Measurements from ENCODE around the gene CRKL.
"Not testable (repeated sequence)": the region's sequence is repeated elsewhere in the genome, so short reads cannot be mapped to it uniquely, and the experiment has no call there.

The CRKL gene

DNA sequence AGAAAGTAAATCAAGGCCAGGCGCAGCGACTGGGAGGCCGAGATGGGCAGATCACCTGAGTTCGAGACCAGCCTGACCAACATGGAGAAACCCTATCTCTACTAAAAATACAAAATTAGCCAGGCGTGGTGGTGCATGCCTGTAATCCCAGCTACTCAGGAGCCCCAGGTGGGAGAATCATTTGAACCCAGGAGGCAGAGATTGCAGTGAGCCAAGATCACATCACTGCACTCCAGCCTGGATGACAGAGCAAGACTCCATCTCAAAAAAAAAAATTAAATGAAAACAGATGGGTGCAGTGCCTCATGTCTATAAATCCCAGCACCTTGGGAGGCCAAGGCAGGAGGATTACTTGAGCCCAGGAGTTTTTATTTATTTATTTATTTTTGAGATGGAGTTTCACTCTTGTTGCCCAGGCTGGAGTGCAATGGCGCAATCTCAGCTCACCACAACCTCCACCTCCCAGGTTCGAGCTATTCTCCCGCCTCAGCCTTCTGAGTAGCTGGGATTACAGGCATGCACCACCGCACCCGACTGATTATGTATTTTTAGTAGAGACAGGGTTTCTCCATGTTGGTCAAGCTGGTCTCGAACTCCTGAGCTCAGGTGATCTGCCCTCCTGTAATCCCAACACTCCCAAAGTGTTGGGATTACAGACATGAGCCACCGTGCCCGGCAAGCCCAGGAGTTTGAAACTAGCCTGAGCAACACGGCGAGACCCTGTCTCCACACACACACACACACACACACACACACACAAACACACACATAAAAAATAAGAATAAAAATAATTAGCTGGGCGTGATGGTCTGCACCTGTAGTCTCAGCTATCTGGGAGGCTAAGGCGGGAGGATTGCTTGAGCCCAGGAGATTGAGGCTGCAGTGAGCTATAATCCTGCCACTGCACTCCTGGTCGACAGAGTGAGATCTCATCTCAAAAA, 15.8 kb upstream of the CRKL start:
- not testable (repeated sequence) for DNase-seq

DNA sequence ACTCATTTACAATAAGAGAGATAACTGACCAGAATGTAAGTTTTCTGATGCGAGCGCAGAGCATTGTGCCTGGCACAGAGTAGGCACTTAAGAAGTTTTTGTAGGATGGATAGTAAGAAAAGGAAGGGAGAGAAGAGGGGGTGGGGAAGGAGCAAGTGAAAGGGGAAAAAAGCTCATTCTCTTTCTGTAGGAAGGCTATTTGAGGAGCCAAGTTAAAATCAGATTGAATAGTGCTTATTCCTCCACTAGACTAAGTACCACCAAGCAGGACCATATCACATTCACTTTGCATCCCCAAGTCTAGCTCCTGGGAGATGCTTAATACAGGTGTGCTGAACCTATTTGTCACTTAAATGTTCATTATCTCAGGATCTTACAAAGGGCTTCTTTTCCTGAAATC, 14.1 kb upstream of the CRKL start:
- no peak for DNase-seq

GRCh38 chr22:20904008-20904979, 12.9 kb upstream of the CRKL start:
- no peak for DNase-seq

DNA sequence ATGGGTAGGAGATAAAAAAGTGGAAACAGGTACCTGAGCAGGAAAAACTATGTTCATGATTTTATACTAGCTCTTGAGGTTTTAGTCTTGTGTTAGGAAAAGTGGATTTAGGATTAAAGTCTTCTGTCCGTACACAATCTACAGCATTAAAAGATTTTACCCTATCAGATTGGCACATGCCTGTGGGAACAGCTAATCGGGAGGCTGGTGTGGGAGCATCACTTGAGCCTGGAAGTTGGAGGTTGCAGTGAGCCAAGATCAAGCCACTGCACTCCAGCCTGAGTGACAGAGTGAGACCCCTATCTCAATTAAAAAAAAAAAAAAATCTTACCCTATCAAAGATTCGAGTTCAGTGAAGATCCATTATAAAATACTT, 12.2 kb upstream of the CRKL start:
- DNase-seq: no peak

DNA sequence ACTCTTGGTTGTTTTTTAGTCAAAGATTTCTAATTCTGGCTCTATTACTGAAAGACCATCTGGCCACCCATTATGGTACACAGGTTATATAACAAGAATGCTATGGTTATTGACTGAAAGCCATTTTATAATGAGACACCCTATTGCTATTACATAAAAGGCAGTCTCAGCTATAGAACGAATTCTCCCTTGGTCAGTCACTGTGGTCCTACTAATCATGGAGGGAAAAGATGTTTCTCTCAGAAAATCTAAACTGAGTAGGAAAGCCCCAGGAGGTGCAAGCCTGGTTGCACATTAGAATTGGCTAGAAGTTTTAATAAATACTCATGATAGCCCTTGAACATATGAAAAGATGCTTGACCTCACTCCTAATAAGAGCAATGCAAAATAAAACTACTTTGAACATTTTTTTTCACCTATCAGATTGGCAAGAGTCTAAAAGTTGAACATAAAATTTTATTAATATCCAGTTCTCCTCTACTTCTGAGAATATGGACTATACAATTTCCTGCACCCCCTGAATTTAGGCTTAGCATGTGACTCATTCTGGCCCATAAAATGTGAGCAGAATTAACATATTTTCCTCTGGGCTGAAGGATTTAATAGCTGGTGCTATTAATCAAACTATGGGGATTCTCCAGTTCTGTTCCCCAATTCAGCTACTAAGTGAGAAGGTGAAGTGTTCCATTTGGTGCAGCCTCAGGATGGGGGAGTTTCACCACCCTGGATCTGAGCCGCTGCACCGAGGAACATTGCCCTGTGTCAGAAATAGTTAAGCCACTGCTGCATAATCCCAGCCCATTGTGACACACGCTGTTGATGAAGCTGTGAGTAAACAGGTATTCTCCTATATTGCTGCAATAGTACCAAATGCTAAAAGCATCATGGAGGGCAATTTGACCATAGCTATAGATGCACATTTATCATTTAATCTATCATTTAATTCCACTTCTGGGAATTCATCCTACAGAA, 11.5 kb upstream of the CRKL start:
- no peak for DNase-seq

DNA sequence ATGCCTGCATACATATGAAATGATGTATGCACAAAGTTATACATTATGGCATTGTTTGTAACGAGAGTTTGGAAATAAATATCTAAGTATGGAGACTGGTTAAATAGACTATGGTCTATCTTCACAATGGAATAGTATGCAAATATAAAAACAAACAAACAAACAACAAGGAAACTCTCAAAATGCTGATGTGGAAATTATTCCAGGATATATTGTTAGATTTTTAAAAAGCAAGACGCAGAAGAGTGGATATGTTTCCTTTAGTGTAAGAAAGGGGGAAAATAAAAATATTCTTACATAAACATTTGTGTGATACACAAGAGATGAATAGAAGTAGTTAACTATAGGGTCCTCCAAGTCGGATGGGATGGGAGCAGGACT, 10.8 kb upstream of the CRKL start:
- DNase-seq: no peak

DNA sequence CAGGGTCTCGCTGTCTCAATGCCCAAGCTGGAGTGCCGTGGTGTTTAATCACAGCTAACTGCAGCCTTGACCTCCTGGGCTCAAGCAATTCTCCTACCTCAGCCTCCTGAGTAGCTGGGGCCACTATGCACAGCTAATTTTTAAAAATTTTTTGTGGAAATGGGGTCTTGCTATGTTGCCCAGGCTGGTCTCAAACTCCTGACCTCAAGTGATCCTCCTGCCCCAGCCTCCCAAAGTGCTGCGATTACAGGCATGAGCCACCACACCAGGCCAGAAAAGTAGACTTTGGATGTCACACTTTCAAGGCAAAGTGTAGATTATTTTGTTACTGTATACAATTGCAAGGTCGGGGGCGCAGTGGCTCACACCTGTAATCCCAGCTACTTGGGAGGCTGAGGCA, 8.5 kb upstream of the CRKL start:
- DNase-seq: not testable (repeated sequence)

GRCh38 chr22:20909543-20910303, 7.5 kb upstream of the CRKL start:
- DNase-seq: no peak

DNA sequence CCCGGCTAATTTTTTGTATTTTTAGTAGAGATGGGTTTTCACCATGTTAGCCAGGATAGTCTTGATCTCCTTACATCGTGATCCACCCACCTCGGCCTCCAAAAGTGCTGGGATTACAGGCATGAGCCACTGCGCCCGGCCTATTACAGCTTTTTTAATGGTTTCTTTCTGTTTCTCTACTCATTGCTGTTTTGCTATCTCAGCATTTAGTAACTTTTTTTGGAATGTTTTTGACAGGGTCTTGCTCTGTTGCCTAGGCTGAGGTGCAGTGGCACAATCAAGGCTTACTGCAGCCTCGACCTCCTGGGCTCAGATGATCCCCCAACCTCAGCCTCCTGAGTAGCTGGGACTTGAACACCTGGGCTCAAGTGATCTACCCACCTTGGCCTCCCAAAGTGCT, 4.7 kb upstream of the CRKL start:
- no peak for DNase-seq

DNA sequence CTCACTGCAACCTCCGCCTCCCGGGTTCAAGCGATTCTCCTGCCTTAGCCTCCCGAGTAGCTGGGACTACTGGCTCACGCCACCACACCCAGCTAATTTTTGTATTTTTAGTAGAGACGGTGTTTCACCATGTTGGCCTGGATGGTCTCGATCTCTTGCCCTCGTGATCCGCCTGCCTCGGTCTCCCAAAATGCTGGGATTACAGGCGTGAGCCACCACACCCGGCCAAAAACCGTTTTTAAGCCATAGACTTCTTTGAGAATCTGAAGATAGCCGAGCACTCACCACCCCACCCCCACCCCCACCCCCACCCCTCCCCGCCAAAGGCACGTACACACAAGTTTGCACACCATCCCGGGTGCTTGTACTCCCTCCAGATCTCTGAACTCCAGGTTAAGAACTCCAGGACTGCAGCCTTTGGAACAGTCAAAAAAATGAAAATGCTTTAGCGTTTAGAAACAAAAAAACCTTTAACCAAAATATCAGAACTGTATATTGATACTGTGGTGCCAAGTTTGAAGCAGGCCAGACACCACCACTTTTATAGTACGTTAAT, 1.5 kb downstream of the CRKL start:
- no peak for DNase-seq

GRCh38 chr22:20919718-20920117, 2.5 kb downstream of the CRKL start:
- no peak for DNase-seq

DNA sequence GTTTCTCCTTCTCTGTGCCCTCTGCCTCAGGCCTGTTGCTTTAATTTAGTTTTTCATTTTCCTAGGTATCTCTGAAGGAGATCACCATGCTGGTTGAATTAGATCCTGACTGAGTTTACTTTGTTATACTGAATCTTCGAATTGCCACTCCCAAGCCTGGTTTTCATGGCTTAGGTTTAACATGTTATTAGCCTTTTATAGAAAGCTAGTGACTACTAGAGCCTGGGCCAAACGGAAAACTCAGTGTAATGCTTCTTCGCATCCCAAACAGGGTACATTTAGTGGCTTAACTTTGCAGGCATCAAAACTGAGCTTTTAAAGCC, 3.6 kb downstream of the CRKL start:
- DNase-seq: no peak

GRCh38 chr22:20922141-20922751, 5.0 kb downstream of the CRKL start:
- DNase-seq: no peak

GRCh38 chr22:20926243-20926642, 9.0 kb downstream of the CRKL start:
- DNase-seq: no peak

DNA sequence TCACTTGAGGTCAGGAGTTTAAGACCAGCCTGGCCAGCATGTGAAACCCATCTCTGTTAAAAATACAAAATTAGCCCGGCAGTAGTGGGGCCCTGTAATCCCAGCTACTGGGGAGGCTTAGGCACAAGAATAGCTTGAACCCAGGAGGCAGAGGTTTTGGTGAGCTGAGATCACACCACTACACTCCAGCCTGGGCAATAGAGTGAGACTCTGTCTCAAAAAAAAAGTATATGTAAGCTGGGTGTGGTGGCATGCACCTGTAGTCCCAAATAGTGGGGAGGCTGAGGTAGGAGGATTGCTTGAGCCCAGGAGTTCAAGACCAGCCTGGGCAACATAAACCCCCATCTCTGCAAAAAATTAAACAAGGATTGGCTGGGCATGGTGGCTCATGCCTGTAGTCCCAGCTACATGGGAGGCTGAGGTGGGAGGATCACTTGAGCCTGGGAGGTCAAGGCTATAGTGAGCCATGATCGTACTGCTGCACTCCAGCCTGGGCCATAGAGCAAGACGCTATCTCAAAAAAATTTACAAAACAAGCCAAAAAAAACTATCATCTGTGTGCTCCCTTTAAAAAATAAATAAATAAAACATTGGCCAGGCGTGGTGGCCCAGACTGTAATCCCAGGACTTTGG, 10.8 kb downstream of the CRKL start:
- DNase-seq: no peak

- DNase-seq: no peak
Measured at GRCh38 chr22:20928573-20928967, 11.4 kb downstream of the CRKL start.

- no peak for DNase-seq
Measured at GRCh38 chr22:20930004-20930403, 12.8 kb downstream of the CRKL start.

- DNase-seq: not testable (repeated sequence)
Measured at GRCh38 chr22:20930435-20930834, 13.2 kb downstream of the CRKL start.

- DNase-seq: no peak
Measured at GRCh38 chr22:20931126-20931654, 14.0 kb downstream of the CRKL start.

DNA sequence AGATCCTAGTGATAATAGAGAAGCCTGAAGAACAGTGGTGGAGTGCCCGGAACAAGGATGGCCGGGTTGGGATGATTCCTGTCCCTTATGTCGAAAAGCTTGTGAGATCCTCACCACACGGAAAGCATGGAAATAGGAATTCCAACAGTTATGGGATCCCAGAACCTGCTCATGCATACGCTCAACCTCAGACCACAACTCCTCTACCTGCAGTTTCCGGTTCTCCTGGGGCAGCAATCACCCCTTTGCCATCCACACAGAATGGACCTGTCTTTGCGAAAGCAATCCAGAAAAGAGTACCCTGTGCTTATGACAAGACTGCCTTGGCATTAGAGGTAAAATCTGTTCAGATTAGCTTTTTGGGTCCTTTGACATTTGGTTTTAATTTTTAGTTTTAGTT, 16.7 kb downstream of the CRKL start:
- DNase-seq: no peak
